ENCODE results near the gene KAZN.

The KAZN gene

GRCh38 chr1:14693949-14694348 lies 95.5 kb downstream of the KAZN start:
- TF ChIP-seq EP300 (IDR thresholded peaks at IDR 0.05; ENCODE audit: borderline replicate concordance) (no peak), FOXM1 (IDR thresholded peaks at IDR 0.05; ENCODE audit: borderline replicate concordance, low read depth) (no peak), TEAD4 (IDR thresholded peaks at IDR 0.05) (no peak), USF1 (IDR thresholded peaks at IDR 0.05) (no peak)

- TF ChIP-seq MAX (IDR thresholded peaks at IDR 0.05), result no peak
- TF ChIP-seq TAF1 (IDR thresholded peaks at IDR 0.05; ENCODE audit: low read depth), result no peak
- no peak for TF ChIP-seq CEBPB (IDR thresholded peaks at IDR 0.05)
- no peak for TF ChIP-seq FOXM1 (IDR thresholded peaks at IDR 0.05; ENCODE audit: borderline replicate concordance, low read depth)
- no peak for TF ChIP-seq TCF12 (IDR thresholded peaks at IDR 0.05; ENCODE audit: low read depth)
- no peak for TF ChIP-seq USF1 (IDR thresholded peaks at IDR 0.05)
- TF ChIP-seq ZBTB7A (IDR thresholded peaks at IDR 0.05; ENCODE audit: low read depth), result no peak
- TF ChIP-seq YY1 (IDR thresholded peaks at IDR 0.05; ENCODE audit: low read depth), result no peak
Measured at GRCh38 chr1:14694589-14694988, 96.1 kb downstream of the KAZN start.

- TF ChIP-seq RAD21 (IDR thresholded peaks at IDR 0.05; ENCODE audit: low read depth), result no peak
- TF ChIP-seq CREB1 (IDR thresholded peaks at IDR 0.05; ENCODE audit: low read depth), result no peak
- TF ChIP-seq NFIC (IDR thresholded peaks at IDR 0.05), result no peak
- no peak for TF ChIP-seq CEBPB (IDR thresholded peaks at IDR 0.05)
- TF ChIP-seq REST (IDR thresholded peaks at IDR 0.05; ENCODE audit: low read depth), result no peak
- TF ChIP-seq EP300 (IDR thresholded peaks at IDR 0.05; ENCODE audit: borderline replicate concordance), result no peak
- no peak for TF ChIP-seq TEAD4 (IDR thresholded peaks at IDR 0.05)
- no peak for TF ChIP-seq FOXM1 (IDR thresholded peaks at IDR 0.05; ENCODE audit: borderline replicate concordance, low read depth)
- TF ChIP-seq YY1 (IDR thresholded peaks at IDR 0.05; ENCODE audit: low read depth), result no peak
- no peak for TF ChIP-seq MAX (IDR thresholded peaks at IDR 0.05)
- no peak for TF ChIP-seq EGR1 (IDR thresholded peaks at IDR 0.05)
- TF ChIP-seq ZBTB7A (IDR thresholded peaks at IDR 0.05; ENCODE audit: low read depth), result no peak
- TF ChIP-seq TCF12 (IDR thresholded peaks at IDR 0.05; ENCODE audit: low read depth), result no peak
- no peak for TF ChIP-seq USF1 (IDR thresholded peaks at IDR 0.05)
- no peak for TF ChIP-seq TAF1 (IDR thresholded peaks at IDR 0.05; ENCODE audit: low read depth)
Measured at GRCh38 chr1:14696761-14697160, 98.3 kb downstream of the KAZN start.

GRCh38 chr1:14697353-14697752 lies 98.9 kb downstream of the KAZN start:
- TF ChIP-seq TAF1 (IDR thresholded peaks at IDR 0.05; ENCODE audit: low read depth) (no peak), USF1 (IDR thresholded peaks at IDR 0.05) (no peak), ZBTB7A (IDR thresholded peaks at IDR 0.05; ENCODE audit: low read depth) (no peak), EP300 (IDR thresholded peaks at IDR 0.05; ENCODE audit: borderline replicate concordance) (no peak), YY1 (IDR thresholded peaks at IDR 0.05; ENCODE audit: low read depth) (no peak), CEBPB (IDR thresholded peaks at IDR 0.05) (no peak), REST (IDR thresholded peaks at IDR 0.05; ENCODE audit: low read depth) (no peak), FOXM1 (IDR thresholded peaks at IDR 0.05; ENCODE audit: borderline replicate concordance, low read depth) (no peak), EGR1 (IDR thresholded peaks at IDR 0.05) (no peak), RAD21 (IDR thresholded peaks at IDR 0.05; ENCODE audit: low read depth) (no peak), CREB1 (IDR thresholded peaks at IDR 0.05; ENCODE audit: low read depth) (no peak), NFIC (IDR thresholded peaks at IDR 0.05) (no peak)

GRCh38 chr1:14698314-14698713 lies 99.8 kb downstream of the KAZN start:
- TF ChIP-seq TEAD4 (IDR thresholded peaks at IDR 0.05) (no peak), EGR1 (IDR thresholded peaks at IDR 0.05) (no peak)

GRCh38 chr1:14699620-14700019 lies 101.1 kb downstream of the KAZN start:
- no peak for TF ChIP-seq YY1 (IDR thresholded peaks at IDR 0.05; ENCODE audit: low read depth)
- no peak for TF ChIP-seq ZBTB7A (IDR thresholded peaks at IDR 0.05; ENCODE audit: low read depth)
- no peak for TF ChIP-seq RAD21 (IDR thresholded peaks at IDR 0.05; ENCODE audit: low read depth)
- no peak for TF ChIP-seq FOXM1 (IDR thresholded peaks at IDR 0.05; ENCODE audit: borderline replicate concordance, low read depth)
